EH (cell line): ENCODE measurements around the gene TRIM9.

ENCODE experiments used
- DNase-seq: peaks from one replicate; pipeline ENCODE4 v3.0.0-alpha.2; 2015; ENCODE audit warnings: low read depth

TRIM9 gene

GRCh38 chr14:51056421-51056820 lies 38.5 kb downstream of the TRIM9 start:
- no peak for DNase-seq

- DNase-seq: no peak
These were observed 41.7 kb downstream of the TRIM9 start for GRCh38 chr14:51053157-51053556.

GRCh38 chr14:51044961-51045360 lies 49.9 kb downstream of the TRIM9 start:
- no peak for DNase-seq

GRCh38 chr14:51041883-51042282 lies 53.0 kb downstream of the TRIM9 start:
- DNase-seq: no peak

GRCh38 chr14:51041108-51041531 lies 53.8 kb downstream of the TRIM9 start:
- no peak for DNase-seq

- DNase-seq: no peak
These were observed 55.7 kb downstream of the TRIM9 start for GRCh38 chr14:51039252-51039651.

- DNase-seq: no peak
These were observed 59.2 kb downstream of the TRIM9 start for GRCh38 chr14:51035611-51036192.

GRCh38 chr14:51028851-51029754 lies 65.8 kb downstream of the TRIM9 start:
- no peak for DNase-seq

GRCh38 chr14:51028361-51028760 lies 66.5 kb downstream of the TRIM9 start:
- DNase-seq: no peak

GRCh38 chr14:51024377-51024776 lies 70.5 kb downstream of the TRIM9 start:
- DNase-seq: peak; percentile 10

- peak; percentile 25 for DNase-seq
These were observed 70.9 kb downstream of the TRIM9 start for GRCh38 chr14:51023964-51024363.

GRCh38 chr14:51022769-51023168 lies 72.1 kb downstream of the TRIM9 start:
- DNase-seq: no peak

GRCh38 chr14:51020024-51020710 lies 74.7 kb downstream of the TRIM9 start:
- peak; percentile 83 for DNase-seq

- peak; percentile 31 for DNase-seq
These were observed 75.8 kb downstream of the TRIM9 start for GRCh38 chr14:51019089-51019488.

GRCh38 chr14:51018521-51018920 lies 76.4 kb downstream of the TRIM9 start:
- DNase-seq: peak; percentile 62

- no peak for DNase-seq
These were observed 80.3 kb downstream of the TRIM9 start for GRCh38 chr14:51014625-51015024.

GRCh38 chr14:51014086-51014485 lies 80.8 kb downstream of the TRIM9 start:
- DNase-seq: peak; percentile 85

GRCh38 chr14:51012055-51012454 lies 82.8 kb downstream of the TRIM9 start:
- no peak for DNase-seq

- no peak for DNase-seq
These were observed 86.5 kb downstream of the TRIM9 start for GRCh38 chr14:51008446-51008845.

GRCh38 chr14:51006781-51007211 lies 88.1 kb downstream of the TRIM9 start:
- peak; percentile 83 for DNase-seq

GRCh38 chr14:51006324-51006723 lies 88.6 kb downstream of the TRIM9 start:
- no peak for DNase-seq

GRCh38 chr14:51004801-51005526 lies 89.9 kb downstream of the TRIM9 start:
- peak; percentile 54 for DNase-seq
